KMS-11 (cell line): ENCODE measurements around the gene PGF.

Source experiments
- H2AFZ ChIP-seq: fragments of 200-600 bp; sonication (generic); 2 replicates; pipeline ENCODE4 v1.6.1; 2016; ENCODE audit warnings: antibody characterized with exemption, mixed run types, low read depth
- H3K27ac ChIP-seq: fragments of 200-600 bp; sonication (generic); 2 replicates; pipeline ENCODE4 v1.6.1; 2016; ENCODE audit warnings: mild to moderate bottlenecking, mixed run types
- H3K27me3 ChIP-seq: fragments of 200-600 bp; sonication (generic); 2 replicates; pipeline ENCODE4 v1.6.1; 2017; ENCODE audit warnings: mild to moderate bottlenecking, low read depth, mixed run types, moderate library complexity; ENCODE audit not compliant: insufficient read depth
- H3K36me3 ChIP-seq: fragments of 200-600 bp; sonication (generic); 2 replicates; pipeline ENCODE4 v1.6.1; 2017; ENCODE audit warnings: mild to moderate bottlenecking, mixed run types; ENCODE audit not compliant: insufficient read depth
- H3K4me1 ChIP-seq: fragments of 200-600 bp; sonication (generic); 2 replicates; pipeline ENCODE4 v1.6.1; 2016; ENCODE audit warnings: mild to moderate bottlenecking, low read depth, mixed run types; ENCODE audit not compliant: poor library complexity, severe bottlenecking
- H3K4me2 ChIP-seq: fragments of 200-600 bp; sonication (generic); 2 replicates; pipeline ENCODE4 v1.7.0; 2016; ENCODE audit warnings: mild to moderate bottlenecking, mixed run types
- H3K4me3 ChIP-seq: fragments of 200-600 bp; sonication (generic); IDR thresholded peaks from 2 replicates; pipeline ENCODE4 v1.6.1; 2017; ENCODE audit warnings: low read depth, low read length, mixed read lengths; ENCODE audit not compliant: insufficient read depth
- H3K79me2 ChIP-seq: fragments of 200-600 bp; sonication (generic); 2 replicates; pipeline ENCODE4 v1.6.1; 2016; ENCODE audit warnings: low read depth, mixed run types; ENCODE audit not compliant: insufficient read depth
- H3K9ac ChIP-seq: fragments of 200-600 bp; sonication (generic); 2 replicates; pipeline ENCODE4 v1.6.1; 2016; ENCODE audit warnings: mild to moderate bottlenecking, mixed run types
- H4K20me1 ChIP-seq: fragments of 200-600 bp; sonication (generic); 2 replicates; pipeline ENCODE4 v1.6.1; 2016; ENCODE audit warnings: mild to moderate bottlenecking, mixed run types; ENCODE audit not compliant: insufficient read depth
- CTCF ChIP-seq: fragments of 200-600 bp; sonication (generic); conservative IDR thresholded peaks from 2 replicates; pipeline ENCODE4 v1.6.1; 2017; ENCODE audit warnings: low read depth, mild to moderate bottlenecking, antibody characterized with exemption, low read length, moderate library complexity, mixed read lengths

The PGF gene

GRCh38 chr14:74921987-74922751, 33.2 kb downstream of the PGF start:
- H3K27ac ChIP-seq, result no peak overlapping the region
- no peak for TF ChIP-seq CTCF
- H2AFZ ChIP-seq, result peak overlapping the region; percentile 67
- no peaks in the 10 kb centered on the region for H3K36me3 ChIP-seq
- H3K9ac ChIP-seq, result peak overlapping the region; percentile 89
- H3K4me3 ChIP-seq, result no peak overlapping the region
- H3K4me2 ChIP-seq, result peak overlapping the region; percentile 84
- no peaks in the 10 kb centered on the region for H4K20me1 ChIP-seq
- no peaks in the 10 kb centered on the region for H3K79me2 ChIP-seq
- no peaks in the 10 kb centered on the region for H3K4me1 ChIP-seq
- H3K27me3 ChIP-seq, result no peaks in the 10 kb centered on the region

- Histone ChIP-seq H3K9ac (no peak overlapping the region), H3K27me3 (no peaks in the 10 kb centered on the region), H3K27ac (no peak overlapping the region), H4K20me1 (no peaks in the 10 kb centered on the region), H3K4me1 (no peaks in the 10 kb centered on the region), H2AFZ (no peak overlapping the region), H3K4me3 (no peak overlapping the region), H3K79me2 (no peaks in the 10 kb centered on the region), H3K4me2 (no peak overlapping the region), H3K36me3 (no peaks in the 10 kb centered on the region)
- no peak for TF ChIP-seq CTCF
These were observed 34.3 kb downstream of the PGF start for GRCh38 chr14:74921053-74921620.

GRCh38 chr14:74920281-74920680, 35.1 kb downstream of the PGF start:
- Histone ChIP-seq H3K9ac (no peak overlapping the region), H3K4me3 (no peak overlapping the region), H3K79me2 (no peaks in the 10 kb centered on the region), H3K27ac (no peak overlapping the region), H3K4me1 (no peaks in the 10 kb centered on the region), H3K36me3 (no peaks in the 10 kb centered on the region), H3K4me2 (no peak overlapping the region), H2AFZ (no peak overlapping the region), H3K27me3 (no peaks in the 10 kb centered on the region), H4K20me1 (no peaks in the 10 kb centered on the region)
- no peak for TF ChIP-seq CTCF

GRCh38 chr14:74919421-74920165, 35.8 kb downstream of the PGF start:
- TF ChIP-seq CTCF, result no peak
- H3K4me2 ChIP-seq, result no peak overlapping the region
- H3K36me3 ChIP-seq, result no peaks in the 10 kb centered on the region
- H3K27me3 ChIP-seq, result no peaks in the 10 kb centered on the region
- no peak overlapping the region for H2AFZ ChIP-seq
- no peak overlapping the region for H3K27ac ChIP-seq
- no peaks in the 10 kb centered on the region for H3K79me2 ChIP-seq
- no peaks in the 10 kb centered on the region for H3K4me1 ChIP-seq
- no peak overlapping the region for H3K4me3 ChIP-seq
- no peak overlapping the region for H3K9ac ChIP-seq
- H4K20me1 ChIP-seq, result no peaks in the 10 kb centered on the region
